Retinal pigment epithelial cell (primary cell): ENCODE measurements around the gene CENPB.

Experiments
- DNase-seq: peaks from one replicate; pipeline ENCODE4 v3.0.0-alpha.2; 2010; ENCODE audit warnings: low read depth
- H3K4me3 ChIP-seq: 2 replicates; pipeline ENCODE4 v1.5.1; 2011; ENCODE audit warnings: mild to moderate bottlenecking, low read length, control low read depth, moderate library complexity
- CTCF ChIP-seq: conservative IDR thresholded peaks from 2 replicates; pipeline ENCODE4 v1.5.1; 2011; ENCODE audit warnings: low read depth, low read length, control low read depth, inconsistent platforms

Gene CENPB

GRCh38 chr20:3745686-3746173, 40.8 kb downstream of the CENPB start:
- no peak overlapping the region for H3K4me3 ChIP-seq
- no peak for TF ChIP-seq CTCF
- no peak for DNase-seq

GRCh38 chr20:3744806-3745685, 41.5 kb downstream of the CENPB start:
- H3K4me3 ChIP-seq = peak overlapping the region; percentile 2
- DNase-seq = peak; percentile 12
- no peak for TF ChIP-seq CTCF

GRCh38 chr20:3744037-3744436, 42.5 kb downstream of the CENPB start:
- no peak for TF ChIP-seq CTCF
- DNase-seq = no peak
- no peak overlapping the region for H3K4me3 ChIP-seq

GRCh38 chr20:3743251-3743650, 43.3 kb downstream of the CENPB start:
- TF ChIP-seq CTCF = no peak
- H3K4me3 ChIP-seq = no peak overlapping the region
- no peak for DNase-seq

GRCh38 chr20:3741836-3742458, 44.6 kb downstream of the CENPB start:
- no peak for TF ChIP-seq CTCF
- DNase-seq = no peak
- H3K4me3 ChIP-seq = no peak overlapping the region

- no peak overlapping the region for H3K4me3 ChIP-seq
- no peak for DNase-seq
- TF ChIP-seq CTCF = no peak
These were observed 45.8 kb downstream of the CENPB start for GRCh38 chr20:3740615-3741301.
